Activated T-helper 17 cell treated with anti-CD3 and anti-CD28 coated beads, Interleukin-2, amount 50 U/mL, for 72 hours (primary cell): ENCODE data around the gene SLC8A2. TPM values are rescaled to one million over a fixed set of nuclear protein-coding genes. Genes with fewer than 3 reads are reported as not detected.

Experiments used
- total RNA-seq, 2 donors: library from RNA; stranded (reverse); gene quantifications; one replicate each; pipeline ENCODE4 v1.2.3, GENCODE V29; 2022

The SLC8A2 gene
- total RNA-seq, 2 donors from 2014 or later = 0.06 to 0.50 TPM

Other genes with a start within 250 kb of the SLC8A2 start
- 10 to 100 TPM; 18.7 to 41.9 TPM for gene BBC3, start 240.7 kb downstream of the SLC8A2 start, total RNA-seq
- 10 to 100 TPM; 38.9 to 44.6 TPM for gene CCDC9, start 215.4 kb downstream of the SLC8A2 start, total RNA-seq
- gene INAFM1, start 197.0 kb downstream of the SLC8A2 start, total RNA-seq = 10 to 100 TPM; 12.9 to 21.6 TPM
- gene C5AR1, start 162.0 kb downstream of the SLC8A2 start, total RNA-seq = 1 to 10 TPM in 1 of 2 donors, under 1 TPM in 1; 0.85 to 2.4 TPM
- gene C5AR2, start 139.7 kb downstream of the SLC8A2 start, total RNA-seq = under 1 TPM; 0.13 to 0.19 TPM
- gene DHX34, start 122.6 kb downstream of the SLC8A2 start, total RNA-seq = 10 to 100 TPM; 16.2 to 19.4 TPM
- under 1 TPM in 1 of 2 donors, not detected in 1; 0.39 TPM for gene MEIS3, start 52.4 kb downstream of the SLC8A2 start, total RNA-seq
- 10 to 100 TPM; 12.9 to 17.7 TPM for gene KPTN, start 12.3 kb upstream of the SLC8A2 start, total RNA-seq
- 10 to 100 TPM; 33.7 to 72.4 TPM for gene NAPA, start 43.2 kb upstream of the SLC8A2 start, total RNA-seq
- under 1 TPM; 0.04 to 0.98 TPM for gene ZNF541, start 101.3 kb upstream of the SLC8A2 start, total RNA-seq
- 10 to 100 TPM; 10.3 to 12.2 TPM for gene BICRA, start 137.2 kb upstream of the SLC8A2 start, total RNA-seq
- 1 to 10 TPM in 1 of 2 donors, under 1 TPM in 1; 0.35 to 8.2 TPM for gene EHD2, start 241.5 kb upstream of the SLC8A2 start, total RNA-seq